Activated CD8-positive, alpha-beta memory T cell treated with anti-CD3 and anti-CD28 coated beads, Interleukin-2, amount 10 ng/mL, durations not matched to agents 7 days and 5 days (primary cell): Measurements from ENCODE around the gene RPL3. TPM values are rescaled to one million over a fixed set of nuclear protein-coding genes. Genes with fewer than 3 reads are reported as not detected.
"Not testable (repeated sequence)": the region's sequence is repeated elsewhere in the genome, so short reads cannot be mapped to it uniquely, and the experiment has no call there.

Experiments
- ATAC-seq: fragments of 150-1000 bp; cut with Tn5 transposase; one replicate; pipeline ENCODE4 v1.10.0; 2021; ENCODE audit warnings: moderate library complexity
- CTCF ChIA-PET: fragments of 350-600 bp; sonication (Branson Sonifier 250); formaldehyde crosslinking; loops from one replicate; lab custom pipeline; 2021; ENCODE audit warnings: antibody characterized with exemption; lab: Charles Lee
- DNase-seq: peaks from one replicate; pipeline ENCODE4 v3.0.0-alpha.2; 2020
- H3K27ac Mint-ChIP-seq: one replicate; pipeline ENCODE4 v1.8.0; 2021; ENCODE audit warnings: mild to moderate bottlenecking, mixed read lengths
- H3K27me3 Mint-ChIP-seq: one replicate; pipeline ENCODE4 v1.8.0; 2021; ENCODE audit warnings: mixed read lengths
- H3K36me3 Mint-ChIP-seq: one replicate; pipeline ENCODE4 v1.8.0; 2021; ENCODE audit warnings: mild to moderate bottlenecking, mixed read lengths
- H3K4me1 Mint-ChIP-seq: one replicate; pipeline ENCODE4 v1.8.0; 2021; ENCODE audit warnings: mixed read lengths
- H3K4me3 Mint-ChIP-seq: one replicate; pipeline ENCODE4 v1.8.0; 2021; ENCODE audit warnings: mild to moderate bottlenecking, moderate library complexity, mixed read lengths
- H3K9me3 Mint-ChIP-seq: one replicate; pipeline ENCODE4 v1.8.0; 2022; ENCODE audit warnings: low read depth, mixed read lengths
- total RNA-seq, 2 experiments: library from RNA; stranded (reverse); gene quantifications; one replicate each; pipeline ENCODE4 v1.2.3, GENCODE V29; 2021

Gene RPL3
- total RNA-seq, 2 experiments from 2014 or later, result 1,571 to 1,769 TPM

DNA sequence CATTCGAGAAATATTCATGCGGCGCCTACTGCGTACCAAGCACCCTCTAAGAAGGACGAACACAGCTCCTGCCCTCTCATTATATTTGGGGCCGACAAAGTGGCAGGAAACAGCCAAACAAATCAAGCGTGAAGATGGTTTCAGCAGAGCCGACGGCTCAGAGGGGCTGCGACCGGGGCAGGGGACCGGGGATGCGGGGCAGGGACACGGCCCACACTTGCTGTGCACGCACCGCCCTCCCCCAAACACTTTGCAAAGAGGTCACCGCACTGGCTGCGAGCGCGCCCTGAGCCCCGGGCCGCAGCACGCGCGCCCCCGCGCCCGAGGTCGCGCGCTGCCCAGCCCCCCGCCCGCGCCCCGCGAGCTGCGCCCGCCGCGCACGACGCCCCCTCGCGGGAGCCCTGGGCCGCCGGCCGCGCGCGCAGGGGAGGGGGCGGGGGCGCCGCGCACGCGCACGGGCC, 30.1 kb upstream of the RPL3 start:
- H3K4me1 Mint-ChIP-seq, result peaks cover 31% of the 10 kb centered on the region
- peaks cover 34% of the 10 kb centered on the region for H3K27me3 Mint-ChIP-seq
- no peaks in the 10 kb centered on the region for H3K36me3 Mint-ChIP-seq
- DNase-seq (peak; percentile 45), ATAC-seq (peak; percentile 40)
- H3K4me3 Mint-ChIP-seq, result peak overlapping the region; percentile 70
- CTCF ChIA-PET, result interaction anchor here (0.7 to 1.6 kb wide), 7 partner anchors 14 to 428 kb away, joined by 3 to 6 read pairs (median 4); partner anchors contain the start of gene TAB1
- peak overlapping the region; percentile 71 for H3K27ac Mint-ChIP-seq
- H3K9me3 Mint-ChIP-seq, result no peaks in the 10 kb centered on the region

DNA sequence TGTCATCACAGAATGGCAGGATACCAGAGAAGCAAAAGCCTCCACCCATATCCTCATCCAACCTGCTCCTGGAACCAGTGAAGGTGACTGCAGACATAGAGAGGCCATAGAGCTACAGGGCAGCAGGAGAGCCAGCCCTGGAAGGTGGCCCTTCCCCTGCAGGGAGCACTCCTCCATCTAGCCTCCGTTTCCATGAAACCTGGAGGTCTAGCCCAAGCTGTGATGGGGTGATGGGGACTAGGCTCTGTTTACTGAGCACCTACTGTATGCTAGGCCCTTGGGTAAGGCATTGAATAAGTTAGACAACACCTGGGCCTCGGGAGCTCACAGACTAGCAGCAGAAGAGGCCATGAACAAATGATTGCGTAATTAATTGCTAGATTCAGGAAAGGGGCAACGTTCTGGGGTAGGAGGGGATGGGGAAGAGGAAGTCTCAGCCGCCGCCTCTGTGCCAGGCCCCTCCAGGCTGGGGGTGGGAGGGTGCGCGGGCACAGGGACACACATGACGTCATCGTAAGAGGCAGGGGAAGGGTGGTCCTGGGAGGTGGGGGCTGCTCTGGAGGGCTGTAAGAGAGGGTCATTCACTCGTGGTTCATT, 29.6 kb upstream of the RPL3 start:
- Mint-ChIP-seq H3K4me1 (peaks cover 31% of the 10 kb centered on the region), H3K4me3 (peak overlapping the region; percentile 70), H3K36me3 (no peaks in the 10 kb centered on the region), H3K27ac (peak overlapping the region; percentile 71), H3K9me3 (no peaks in the 10 kb centered on the region), H3K27me3 (peaks cover 39% of the 10 kb centered on the region)
- CTCF ChIA-PET, result interaction anchor here (0.7 to 1.6 kb wide), 7 partner anchors 14 to 427 kb away, joined by 3 to 6 read pairs (median 4); partner anchors contain the start of gene TAB1
- DNase-seq, result no peak
- no peak for ATAC-seq

DNA sequence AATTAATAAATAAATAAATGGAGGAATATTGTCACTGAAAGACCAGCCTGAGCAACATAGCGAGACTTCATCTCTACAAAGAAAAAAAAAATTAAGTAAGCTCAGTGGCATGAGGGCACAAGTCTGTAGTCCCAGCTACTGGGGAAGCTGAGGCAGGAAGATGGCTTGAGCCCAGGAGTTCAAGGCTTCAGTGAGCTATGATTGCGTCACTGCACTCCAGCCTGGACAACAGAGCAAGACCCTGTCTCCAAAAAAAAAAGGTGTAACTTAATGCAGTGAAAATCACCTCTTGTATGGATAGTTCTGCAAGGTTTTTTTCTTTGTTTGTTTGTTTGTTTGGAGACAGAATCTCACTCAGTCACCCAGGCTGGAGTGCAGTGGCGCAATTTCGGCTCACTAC, 25.8 kb upstream of the RPL3 start:
- Mint-ChIP-seq H3K27ac (no peak overlapping the region), H3K4me3 (no peak overlapping the region), H3K27me3 (peaks cover 37% of the 10 kb centered on the region), H3K9me3 (no peaks in the 10 kb centered on the region), H3K4me1 (peaks cover 9% of the 10 kb centered on the region), H3K36me3 (no peaks in the 10 kb centered on the region)
- CTCF ChIA-PET, result interaction anchor here (0.9 to 2.2 kb wide), 4 partner anchors 8 to 185 kb away, joined by 3 to 7 read pairs (median 3); no protein-coding TSS in a partner anchor
- ATAC-seq (no peak), DNase-seq (no peak)

- peaks cover 36% of the 10 kb centered on the region for H3K27me3 Mint-ChIP-seq
- H3K4me3 Mint-ChIP-seq, result no peak overlapping the region
- no peaks in the 10 kb centered on the region for H3K36me3 Mint-ChIP-seq
- ATAC-seq, result no peak
- H3K4me1 Mint-ChIP-seq, result peaks cover 4% of the 10 kb centered on the region
- no peaks in the 10 kb centered on the region for H3K9me3 Mint-ChIP-seq
- no peak for DNase-seq
- H3K27ac Mint-ChIP-seq, result no peak overlapping the region
- CTCF ChIA-PET, result interaction anchor here (0.6 to 2.6 kb wide), 15 partner anchors 9 to 187 kb away, joined by 3 to 21 read pairs (median 5); partner anchors contain the start of genes ATF4, RPL3 and TAB1
Measured at GRCh38 chr22:39344046-39344390, 24.6 kb upstream of the RPL3 start.

DNA sequence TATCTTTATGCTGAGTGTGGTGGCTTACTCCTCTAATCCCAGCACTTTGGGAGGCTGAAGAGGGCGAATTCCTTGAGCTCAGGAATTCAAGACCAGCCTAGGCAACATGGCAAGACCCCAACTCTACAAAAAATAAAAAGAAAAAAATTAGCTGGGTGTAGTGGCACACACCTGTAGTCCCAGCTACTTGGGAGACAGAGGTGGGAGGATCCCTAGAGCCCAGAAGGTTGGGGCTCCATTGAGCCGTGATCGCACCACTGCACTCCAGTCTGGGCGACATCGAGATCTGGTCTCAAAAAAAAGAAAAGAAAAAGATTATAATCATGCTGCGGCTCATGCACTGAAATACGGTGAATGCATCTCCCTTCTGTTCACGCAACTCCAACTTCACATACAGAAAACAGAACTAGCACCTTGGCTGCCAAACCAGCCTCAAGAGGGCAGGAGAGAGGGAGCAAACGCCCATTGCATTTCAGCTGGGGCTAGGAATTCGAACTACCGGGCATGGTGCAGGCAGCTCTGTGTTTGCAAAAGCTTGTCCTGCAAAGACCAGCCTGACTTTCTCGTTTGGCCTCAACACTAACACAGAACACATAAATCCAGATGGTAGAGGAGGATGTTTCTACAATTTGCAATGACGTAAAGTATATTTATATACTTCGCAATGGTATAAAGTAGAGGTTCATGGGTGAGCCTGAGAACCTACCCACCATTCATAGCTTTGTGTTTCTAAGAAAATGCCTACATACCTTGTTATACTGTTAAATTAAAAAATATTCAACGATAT, 24.0 kb upstream of the RPL3 start:
- Mint-ChIP-seq H3K27me3 (peaks cover 35% of the 10 kb centered on the region), H3K9me3 (no peaks in the 10 kb centered on the region), H3K4me1 (peaks cover 3% of the 10 kb centered on the region), H3K27ac (no peak overlapping the region), H3K4me3 (no peak overlapping the region), H3K36me3 (no peaks in the 10 kb centered on the region)
- ATAC-seq (peak; percentile 83), DNase-seq (peak; percentile 71)
- CTCF ChIA-PET, result interaction anchor here (0.7 to 2.6 kb wide), 17 partner anchors 9 to 187 kb away, joined by 3 to 21 read pairs (median 5); partner anchors contain the start of genes ATF4, RPL3 and TAB1

DNA sequence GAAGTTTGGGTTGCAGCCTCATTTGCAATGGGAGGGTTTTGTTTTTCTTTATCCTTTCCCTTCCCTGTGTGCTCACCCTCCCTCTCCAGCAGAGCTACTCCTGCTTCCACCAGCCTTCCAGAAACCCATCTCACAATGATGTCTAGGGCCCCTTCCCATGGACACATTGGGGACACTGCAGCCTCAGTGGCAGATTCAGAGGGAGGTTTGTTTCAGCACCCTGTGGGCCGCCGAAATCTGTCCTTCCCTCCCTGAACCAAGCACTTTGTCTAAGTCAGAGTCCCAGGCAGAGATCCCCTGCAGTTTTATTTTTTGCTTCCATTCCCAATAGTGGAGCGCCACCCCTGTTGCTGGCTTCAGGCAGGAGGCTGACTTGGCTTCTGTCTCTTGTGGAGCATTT, 21.8 kb upstream of the RPL3 start:
- CTCF ChIA-PET, result no interaction called here

DNA sequence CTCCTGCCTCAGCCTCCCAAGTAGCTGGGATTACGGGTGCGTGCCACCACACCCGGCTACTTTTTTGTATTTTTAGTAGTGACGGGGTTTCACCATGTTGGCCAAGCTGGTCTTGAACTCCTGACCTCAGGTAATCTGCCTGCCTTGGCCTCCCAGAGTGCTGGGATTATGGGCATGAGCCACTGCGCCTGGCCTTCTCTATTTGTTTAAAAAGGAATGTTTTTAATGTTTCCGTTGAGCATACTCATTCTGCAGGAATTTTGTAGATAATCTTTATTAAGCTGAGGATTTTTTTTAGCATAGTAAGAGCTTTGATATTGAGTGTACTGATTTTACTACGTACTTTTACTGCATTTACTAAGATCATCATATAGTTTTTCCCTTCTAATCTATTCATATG, 20.4 kb upstream of the RPL3 start:
- not testable (repeated sequence) for ATAC-seq

More for the DNA sequence above, 21.8 kb upstream of the RPL3 start:
- Mint-ChIP-seq H3K27me3 (peaks cover 29% of the 10 kb centered on the region), H3K36me3 (no peaks in the 10 kb centered on the region), H3K4me1 (peaks cover 3% of the 10 kb centered on the region), H3K27ac (no peak overlapping the region), H3K9me3 (no peaks in the 10 kb centered on the region), H3K4me3 (no peak overlapping the region)
- no peak for DNase-seq
- no peak for ATAC-seq

DNA sequence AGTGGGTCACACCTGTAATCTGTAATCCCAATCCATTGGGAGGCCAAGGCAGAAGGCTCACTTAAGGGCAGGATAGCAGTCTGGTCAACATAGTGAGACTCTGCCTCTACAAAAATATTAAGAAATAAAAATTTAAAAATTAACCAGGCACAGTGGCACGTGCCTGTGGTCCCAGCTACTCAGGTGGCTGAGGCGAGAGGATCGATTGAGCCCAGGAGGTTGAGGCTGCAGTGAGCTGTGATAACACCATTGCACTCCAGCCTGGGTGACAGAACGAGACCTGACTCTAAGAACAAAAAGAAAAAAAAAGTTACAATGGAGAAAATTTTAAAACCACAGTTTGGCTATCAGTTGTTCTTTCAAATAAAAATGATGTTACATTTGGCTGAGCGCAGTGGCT, 17.0 kb upstream of the RPL3 start:
- H3K27me3 Mint-ChIP-seq, result peaks cover 16% of the 10 kb centered on the region
- ATAC-seq (no peak), DNase-seq (no peak)
- H3K4me1 Mint-ChIP-seq, result peaks cover 7% of the 10 kb centered on the region
- CTCF ChIA-PET, result no interaction called here
- no peaks in the 10 kb centered on the region for H3K36me3 Mint-ChIP-seq
- no peak overlapping the region for H3K27ac Mint-ChIP-seq
- no peak overlapping the region for H3K4me3 Mint-ChIP-seq
- H3K9me3 Mint-ChIP-seq, result no peaks in the 10 kb centered on the region

More for the DNA sequence above, 20.4 kb upstream of the RPL3 start:
- not testable (repeated sequence) for H3K9me3 Mint-ChIP-seq, H3K4me3 Mint-ChIP-seq, DNase-seq, H3K27ac Mint-ChIP-seq, H3K4me1 Mint-ChIP-seq, H3K36me3 Mint-ChIP-seq
- peaks cover 28% of the 10 kb centered on the region for H3K27me3 Mint-ChIP-seq
- CTCF ChIA-PET, result interaction anchor here (1.0 kb wide), 2 partner anchors 10 to 16 kb away, joined by 3 to 4 read pairs; no protein-coding TSS in a partner anchor

DNA sequence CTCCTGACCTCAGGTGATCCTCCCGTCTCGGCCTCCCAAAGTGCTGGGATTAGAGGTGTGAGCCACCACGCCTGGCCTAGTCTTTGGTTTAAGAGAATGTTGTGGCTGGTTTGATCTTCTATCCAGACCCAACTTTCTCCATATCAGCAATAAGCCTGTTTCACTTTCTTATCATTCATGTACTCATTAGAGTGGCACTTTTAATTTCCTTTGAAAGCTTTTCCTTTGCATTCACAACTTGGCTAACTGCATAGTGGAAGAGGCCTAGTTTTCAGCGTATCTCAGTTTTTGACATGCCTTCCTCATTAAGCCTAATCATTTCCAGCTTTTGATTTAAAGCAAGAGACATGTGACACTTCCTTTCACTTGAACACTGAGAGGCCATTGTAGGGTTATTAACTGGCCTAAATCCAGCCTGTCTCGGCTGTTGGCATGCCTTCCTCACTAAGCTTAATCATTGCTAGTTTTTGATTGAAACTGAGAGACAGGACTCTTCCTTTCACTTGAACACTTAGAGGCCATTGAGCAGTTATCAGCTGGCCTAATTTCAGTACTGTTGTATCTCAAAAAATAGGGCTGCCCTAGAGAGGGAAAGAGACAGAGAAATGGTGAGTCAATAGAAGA, 13.1 kb upstream of the RPL3 start:
- CTCF ChIA-PET, result interaction anchor here (0.7 to 4.4 kb wide), 8 partner anchors 11 to 329 kb away, joined by 3 to 30 read pairs (median 8); partner anchors contain the start of gene RPL3

DNA sequence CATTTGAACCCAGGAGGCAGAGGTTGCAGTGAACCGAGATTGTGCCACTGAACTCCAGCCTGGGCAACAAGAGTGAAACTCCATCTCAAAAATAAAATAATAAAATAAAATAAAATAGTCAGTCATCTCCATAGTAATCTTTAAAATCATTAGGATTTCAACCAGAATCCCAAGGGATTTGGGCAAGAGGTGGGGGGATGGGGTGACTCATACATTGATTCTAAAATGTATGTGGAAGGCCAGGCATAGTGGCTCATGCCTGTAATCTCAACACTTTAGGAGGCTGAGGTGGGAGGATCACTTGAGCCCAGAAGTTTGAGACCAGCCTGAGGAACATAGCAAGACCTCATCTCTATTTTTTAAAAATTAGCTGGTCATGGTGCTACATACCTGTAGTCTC, 11.1 kb upstream of the RPL3 start:
- CTCF ChIA-PET, result interaction anchor here (1.2 to 4.4 kb wide), 8 partner anchors 8 to 161 kb away, joined by 4 to 30 read pairs (median 6); partner anchors contain the start of gene RPL3
- H3K27me3 Mint-ChIP-seq, ATAC-seq, H3K4me3 Mint-ChIP-seq, H3K4me1 Mint-ChIP-seq, H3K9me3 Mint-ChIP-seq, H3K36me3 Mint-ChIP-seq, H3K27ac Mint-ChIP-seq, DNase-seq: not testable (repeated sequence)

More for the DNA sequence above, 13.1 kb upstream of the RPL3 start:
- no peak overlapping the region for H3K4me3 Mint-ChIP-seq
- H3K27ac Mint-ChIP-seq, result no peak overlapping the region
- H3K4me1 Mint-ChIP-seq, result peaks cover 7% of the 10 kb centered on the region
- no peaks in the 10 kb centered on the region for H3K36me3 Mint-ChIP-seq
- ATAC-seq, result no peak
- H3K9me3 Mint-ChIP-seq, result no peaks in the 10 kb centered on the region
- no peak for DNase-seq
- H3K27me3 Mint-ChIP-seq, result peaks cover 3% of the 10 kb centered on the region

DNA sequence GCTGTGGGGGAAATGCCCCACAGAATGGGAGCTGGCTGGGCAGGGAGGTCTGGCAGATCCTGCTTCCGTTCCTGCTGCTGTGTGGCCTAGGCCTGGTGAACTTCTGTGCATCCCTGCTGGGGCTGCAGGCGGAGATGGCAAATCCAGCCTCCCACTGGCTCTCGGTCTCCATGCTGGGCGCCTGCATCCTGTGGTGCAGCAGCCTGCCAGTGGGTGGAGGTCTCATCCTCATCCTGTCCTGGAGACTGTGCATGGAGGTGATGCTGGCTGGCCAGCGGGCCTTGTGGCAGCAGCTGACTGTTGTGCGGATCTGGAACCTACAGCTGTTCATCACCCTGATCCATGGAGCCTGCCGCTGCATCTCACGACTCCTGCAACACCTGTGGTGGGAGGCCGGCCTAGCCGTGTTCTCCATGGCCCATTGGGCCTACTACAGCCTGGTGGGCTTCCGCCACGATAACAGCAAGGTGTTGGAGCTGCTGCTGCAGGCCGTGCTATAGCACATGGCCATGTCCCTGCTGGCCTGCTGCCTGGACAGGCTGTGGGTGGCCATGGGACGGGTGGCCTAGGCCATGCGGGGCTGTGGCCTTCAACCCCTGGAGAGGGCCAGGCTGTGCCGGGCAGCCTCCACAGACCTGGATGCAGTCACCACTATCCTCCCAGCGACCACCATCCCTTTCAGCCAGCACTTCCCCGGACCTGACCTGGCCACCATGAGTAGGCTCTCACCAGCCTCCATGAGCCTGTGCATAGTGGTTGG, 8.8 kb upstream of the RPL3 start:
- CTCF ChIA-PET, result no interaction called here
- H3K27ac Mint-ChIP-seq, result no peak overlapping the region
- H3K27me3 Mint-ChIP-seq, result peaks cover 3% of the 10 kb centered on the region
- no peaks in the 10 kb centered on the region for H3K36me3 Mint-ChIP-seq
- ATAC-seq (no peak), DNase-seq (no peak)
- peaks cover 7% of the 10 kb centered on the region for H3K4me1 Mint-ChIP-seq
- H3K9me3 Mint-ChIP-seq, result no peaks in the 10 kb centered on the region
- H3K4me3 Mint-ChIP-seq, result no peak overlapping the region

DNA sequence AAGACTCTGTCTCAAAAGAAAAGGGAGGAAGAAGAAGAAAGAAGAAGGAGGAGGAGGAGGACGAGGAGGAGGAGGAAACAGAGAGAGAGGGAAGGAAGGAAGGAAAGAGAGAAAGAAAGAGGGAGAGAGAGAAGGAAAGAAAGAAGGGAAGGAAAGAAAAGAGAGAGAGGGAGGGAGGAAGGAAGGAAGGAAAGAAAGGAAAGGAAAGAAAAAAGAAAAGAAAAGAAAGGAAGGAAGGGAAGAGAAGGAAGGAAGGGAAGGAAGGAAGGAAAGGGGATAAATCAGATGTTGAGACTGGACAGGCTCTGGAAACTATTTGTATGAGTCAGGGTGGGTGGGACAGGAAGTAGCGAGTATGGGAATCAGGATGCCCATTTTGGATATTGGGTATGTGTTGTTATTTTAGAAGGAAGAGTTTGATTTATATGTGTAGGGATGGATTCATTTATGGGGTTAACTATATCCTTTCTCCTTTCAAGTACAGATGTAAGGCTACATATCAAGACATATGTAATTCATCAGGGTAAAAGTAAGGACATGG, 6.0 kb upstream of the RPL3 start:
- Mint-ChIP-seq H3K4me3 (no peak overlapping the region), H3K27ac (no peak overlapping the region), H3K9me3 (no peaks in the 10 kb centered on the region), H3K27me3 (peaks cover 3% of the 10 kb centered on the region), H3K4me1 (peaks cover 5% of the 10 kb centered on the region), H3K36me3 (no peaks in the 10 kb centered on the region)
- ATAC-seq, result no peak
- DNase-seq, result no peak
- CTCF ChIA-PET, result no interaction called here
